GM18511 (cell line): ENCODE results near the gene PLA2G6.
"Not testable (repeated sequence)": the region's sequence is repeated elsewhere in the genome, so short reads cannot be mapped to it uniquely, and the experiment has no call there.

Experiments used
- ATAC-seq: cut with Tn5 transposase; IDR thresholded peaks from one replicate; pipeline ENCODE4 v1.9.1; 2021; ENCODE audit warnings: mild to moderate bottlenecking, moderate library complexity; ENCODE audit not compliant: unreplicated experiment

The PLA2G6 gene

DNA sequence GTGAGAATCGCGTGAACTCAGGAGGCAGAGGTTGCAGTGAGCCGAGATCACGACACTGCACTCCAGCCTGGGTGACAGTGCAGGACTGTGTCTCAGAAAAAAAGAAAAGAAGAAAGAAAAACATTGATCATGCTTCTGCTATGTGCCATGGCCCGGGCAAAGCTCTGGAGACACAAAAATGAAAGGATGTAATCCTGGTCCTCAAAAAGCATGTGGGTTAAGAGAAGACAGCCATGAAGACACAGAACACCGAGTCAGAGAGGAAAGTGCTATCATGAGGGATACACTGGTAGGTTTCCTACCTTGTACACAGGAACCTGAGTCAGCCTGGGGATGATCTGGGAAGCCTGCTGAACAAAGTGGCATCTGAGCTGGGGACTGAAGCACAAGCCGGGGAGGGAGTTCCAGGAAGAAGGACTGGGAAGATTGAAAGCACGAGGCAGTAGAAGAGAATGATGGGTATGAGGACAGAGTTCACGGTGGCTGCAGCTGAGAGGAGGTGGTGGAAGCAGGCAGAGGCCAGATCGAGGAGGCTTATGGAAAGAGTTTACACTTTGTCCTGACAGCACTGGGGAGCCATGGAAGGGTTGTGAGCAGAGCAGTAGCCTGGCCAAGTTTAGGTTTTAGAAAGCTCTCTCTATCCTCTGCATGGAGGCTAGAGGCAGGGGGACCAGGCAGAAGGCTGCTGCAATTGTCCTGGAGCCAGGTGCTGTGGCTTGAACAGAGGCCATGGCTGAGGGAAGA, 10.3 kb upstream of the PLA2G6 start:
- ATAC-seq: no peak

DNA sequence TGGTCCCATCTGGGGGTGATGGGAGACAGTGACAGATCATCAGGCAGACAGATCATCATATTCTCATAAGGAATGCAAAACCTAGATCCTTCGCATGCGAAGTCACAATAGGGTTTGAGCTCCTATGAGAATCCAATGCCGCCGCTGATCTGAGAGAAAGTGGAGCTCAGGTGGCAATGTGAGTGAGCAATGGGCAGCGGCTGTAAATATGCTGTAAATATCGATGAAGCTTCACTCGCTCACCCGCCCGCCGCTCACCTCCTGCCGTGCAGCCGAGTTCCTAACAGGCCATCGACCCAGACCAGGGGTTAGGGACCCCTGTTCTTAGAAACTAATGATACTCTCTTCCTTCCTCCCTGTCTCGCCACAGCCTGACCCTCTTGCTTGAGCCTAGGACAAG, 9.4 kb upstream of the PLA2G6 start:
- ATAC-seq: no peak

DNA sequence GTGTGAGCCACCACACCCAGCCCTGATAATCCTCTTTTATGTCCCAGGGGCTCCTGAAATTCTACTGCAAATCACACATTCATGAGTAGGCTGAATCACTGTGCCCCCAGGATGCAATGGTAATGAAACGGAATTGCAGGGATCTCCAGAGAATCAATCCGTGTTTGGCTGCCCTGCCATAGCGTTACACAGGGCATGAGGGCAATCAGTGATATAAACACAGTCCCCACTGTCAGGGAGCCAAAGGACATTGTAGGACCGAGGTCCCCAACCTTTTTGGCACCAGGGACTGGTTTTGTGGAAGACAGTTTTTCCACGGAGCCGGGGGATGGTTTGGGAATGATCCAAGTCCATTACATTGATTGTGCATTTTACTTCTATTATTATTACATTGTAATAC, 9.0 kb upstream of the PLA2G6 start:
- no peak for ATAC-seq

DNA sequence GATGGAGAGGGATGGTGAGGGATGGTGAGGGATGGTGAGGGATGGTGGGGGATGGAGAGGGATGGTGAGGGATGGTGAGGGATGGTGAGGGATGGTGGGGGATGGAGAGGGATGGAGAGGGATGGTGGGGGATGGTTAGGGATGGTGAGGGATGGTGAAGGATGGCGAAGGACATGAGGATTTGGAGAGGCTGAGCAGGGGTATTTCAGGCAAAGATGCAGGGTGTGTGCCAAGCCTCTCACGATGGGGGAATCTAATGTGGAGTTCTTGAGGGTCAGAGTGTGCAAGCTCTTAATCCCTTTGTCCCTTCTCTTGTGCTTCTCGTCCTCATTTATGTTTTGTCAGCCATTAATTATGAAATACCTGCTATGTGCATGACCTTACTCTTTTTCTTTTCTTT, 7.5 kb upstream of the PLA2G6 start:
- no peak for ATAC-seq

DNA sequence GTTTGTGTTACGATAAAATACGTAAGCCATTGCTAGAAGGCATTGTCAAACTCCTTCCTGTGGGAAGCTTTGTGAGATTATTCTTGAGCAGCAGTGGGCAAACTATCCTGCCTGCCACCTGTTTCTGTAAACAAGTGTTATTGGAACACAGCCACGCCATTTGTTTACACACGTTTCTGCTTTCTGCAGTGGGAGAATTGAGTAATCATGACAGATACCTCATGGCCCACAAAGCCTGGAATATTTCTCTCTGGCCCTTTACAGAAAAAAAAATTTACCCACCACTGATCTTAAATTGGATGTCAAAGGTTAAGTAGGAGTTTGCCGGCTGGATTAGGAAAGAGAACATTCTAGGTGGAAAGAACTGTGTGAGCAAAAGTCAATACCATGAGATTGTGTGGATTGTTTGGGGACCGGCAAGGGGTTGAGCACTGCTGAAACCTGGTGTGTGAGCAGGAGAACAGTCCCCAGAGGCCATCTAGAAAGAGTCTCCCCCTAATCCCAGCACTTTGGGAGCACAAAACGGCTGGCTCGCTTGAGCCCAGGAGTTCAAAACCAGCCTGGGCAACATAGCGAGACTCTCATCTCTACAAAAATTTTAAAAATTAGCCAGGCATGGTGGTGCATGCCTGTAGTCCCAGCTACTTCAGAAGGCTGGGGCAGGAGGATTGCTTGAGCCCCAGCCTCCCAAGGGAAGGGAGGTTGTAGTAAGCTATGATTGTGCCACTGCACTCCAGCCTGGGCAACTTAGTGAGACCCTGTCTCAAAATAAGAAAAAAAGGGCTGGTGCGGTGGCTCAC, 6.0 kb upstream of the PLA2G6 start:
- no peak for ATAC-seq

DNA sequence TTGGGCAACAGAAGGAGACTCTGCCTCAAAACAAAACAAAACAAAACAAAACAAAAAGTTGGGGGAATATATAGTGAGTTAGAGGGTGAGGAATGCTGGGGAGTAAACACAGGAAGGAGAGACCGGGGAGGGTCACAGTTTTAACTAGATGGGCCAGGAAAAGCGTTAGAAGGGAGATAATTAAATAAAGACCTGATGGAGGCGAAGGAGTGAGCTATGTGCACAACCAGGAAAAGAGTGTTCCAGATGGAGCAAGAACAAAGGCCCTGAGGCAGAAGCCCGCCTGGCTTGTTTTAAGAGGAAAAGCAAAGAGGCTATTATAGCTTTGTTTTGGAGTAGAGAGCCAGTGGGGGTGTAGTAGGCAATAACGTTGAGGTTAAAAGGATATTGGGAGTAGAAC, 4.8 kb upstream of the PLA2G6 start:
- ATAC-seq: no peak

DNA sequence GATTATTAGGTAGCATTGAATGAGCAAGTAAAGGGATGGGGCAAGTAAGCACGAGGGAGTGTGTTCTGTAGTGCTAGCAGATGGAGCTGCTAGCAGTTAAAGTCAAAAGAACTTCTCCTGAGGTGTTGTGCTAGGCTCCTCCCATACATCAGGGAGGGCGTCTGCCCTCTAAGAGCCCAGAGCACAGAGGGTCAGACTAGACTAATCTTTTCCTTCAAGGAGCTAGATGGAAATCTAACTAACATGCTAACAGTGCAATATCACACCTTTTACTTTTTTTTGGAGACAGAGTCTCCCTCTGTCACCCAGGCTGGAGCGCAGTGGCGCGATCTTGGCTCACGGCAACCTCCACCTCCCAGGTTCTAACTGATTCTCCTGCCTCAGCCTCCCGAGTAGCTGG, 3.2 kb upstream of the PLA2G6 start:
- no peak for ATAC-seq

DNA sequence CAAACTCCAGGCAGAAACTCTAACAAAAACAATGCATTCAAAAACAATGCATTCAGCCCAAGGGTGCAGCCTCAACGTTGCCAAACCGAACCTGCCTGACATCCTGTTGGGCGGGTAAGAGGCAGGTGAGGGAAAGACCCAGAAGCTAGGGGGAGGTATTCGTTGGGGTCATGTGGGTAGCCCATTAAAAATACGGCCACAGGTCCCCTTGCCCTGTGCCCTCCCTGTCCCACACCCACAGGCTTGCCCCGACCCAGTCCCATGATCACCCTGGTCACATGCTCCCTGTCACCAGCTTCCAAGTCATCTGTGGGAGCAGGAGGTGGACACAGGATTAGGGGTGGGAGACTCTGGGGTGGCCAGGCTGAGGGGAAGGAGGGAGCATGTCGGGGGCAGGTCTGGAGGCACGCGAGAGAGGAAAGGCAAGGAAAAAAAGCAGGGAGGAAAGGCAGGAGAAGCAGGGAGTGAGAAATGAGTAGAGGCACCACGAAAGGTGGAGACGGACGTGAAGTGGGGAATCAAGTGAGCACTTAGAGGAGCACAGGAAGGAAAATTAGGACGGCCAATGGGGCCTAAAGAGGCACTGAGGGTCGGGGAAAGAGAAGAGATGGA, 683 bp downstream of the PLA2G6 start:
- ATAC-seq: no peak

DNA sequence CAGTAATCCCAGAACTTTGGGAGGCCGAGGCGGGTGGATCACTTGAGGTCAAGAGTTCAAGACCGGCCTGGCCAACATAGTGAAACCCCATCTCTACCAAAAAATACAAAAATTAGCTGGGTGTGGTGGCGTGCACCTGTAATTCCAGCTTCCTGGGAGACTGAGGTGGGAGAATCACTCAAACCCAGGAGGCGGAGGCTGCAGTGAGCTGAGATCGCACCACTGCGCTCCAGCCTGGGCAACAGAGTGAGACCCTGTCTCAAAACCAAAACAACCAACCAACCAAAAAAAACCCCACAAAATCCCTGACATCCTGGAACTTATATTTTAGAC, 3.1 kb downstream of the PLA2G6 start:
- not testable (repeated sequence) for ATAC-seq

DNA sequence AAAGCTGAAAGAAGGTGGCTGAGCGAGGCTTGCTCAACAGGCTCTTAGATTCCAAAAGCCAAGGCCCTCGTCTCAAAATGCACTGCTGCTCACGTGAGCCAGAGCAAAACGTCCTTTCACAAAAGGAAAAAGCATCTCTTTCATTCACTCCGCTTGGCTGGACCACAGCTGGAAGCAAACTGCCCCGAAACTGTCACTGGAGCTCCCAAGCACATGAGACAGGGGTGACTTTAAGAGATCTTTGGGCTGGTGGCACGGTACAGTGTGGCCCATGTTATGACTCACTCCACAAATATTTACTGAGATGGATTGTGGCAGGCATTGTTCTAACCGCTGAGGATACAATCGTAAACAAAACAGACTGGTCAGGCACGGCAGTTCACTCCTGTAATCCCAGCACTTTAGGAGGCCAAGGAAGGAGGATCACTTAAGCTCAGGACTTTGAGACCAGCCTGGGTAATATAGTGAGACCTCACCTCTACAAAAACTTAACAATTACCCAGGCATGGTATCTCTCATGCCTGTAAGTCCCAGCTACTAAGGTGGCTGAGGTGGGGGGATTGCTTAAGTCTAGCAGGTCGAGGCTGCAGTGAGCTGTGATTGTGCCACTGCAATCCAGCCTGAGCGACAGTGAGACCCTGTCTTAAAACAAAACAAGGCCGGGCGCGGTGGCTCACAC, 3.6 kb downstream of the PLA2G6 start:
- no peak for ATAC-seq

DNA sequence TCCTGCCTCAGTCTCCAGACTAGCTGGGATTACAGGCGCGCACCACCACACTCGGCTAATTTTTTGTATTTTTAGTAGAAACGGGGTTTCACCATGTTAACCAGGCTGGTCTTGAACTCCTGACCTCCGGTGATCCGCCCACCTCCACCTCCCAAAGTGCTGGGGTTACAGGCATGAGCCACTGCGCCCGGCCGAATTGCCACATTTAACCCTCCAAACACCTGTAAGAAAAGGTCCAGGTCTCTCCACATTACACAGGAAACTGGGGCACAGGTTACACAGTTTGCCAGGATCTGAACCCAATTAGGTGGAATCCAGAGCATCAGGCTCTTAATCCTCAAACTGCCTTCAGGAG, 4.1 kb downstream of the PLA2G6 start:
- not testable (repeated sequence) for ATAC-seq

DNA sequence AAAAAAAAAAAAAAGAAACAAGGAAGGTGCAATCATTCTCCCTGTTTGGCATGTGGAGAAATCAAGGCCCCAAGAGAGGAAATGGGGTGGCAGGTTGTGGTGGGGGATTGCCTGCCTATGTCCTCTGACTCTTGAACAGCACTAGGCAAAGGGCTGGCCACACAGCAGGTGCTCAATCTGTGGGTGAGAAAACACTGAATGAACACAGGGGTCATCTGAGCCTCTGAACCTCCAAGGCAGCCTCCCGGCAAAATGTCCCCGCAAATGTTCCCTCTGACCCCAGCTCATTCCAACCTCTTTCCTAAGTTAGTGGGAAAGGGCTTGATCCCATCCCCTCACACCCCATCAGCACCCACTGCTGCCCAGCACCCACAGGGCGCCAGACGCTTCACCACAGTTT, 4.6 kb downstream of the PLA2G6 start:
- no peak for ATAC-seq

DNA sequence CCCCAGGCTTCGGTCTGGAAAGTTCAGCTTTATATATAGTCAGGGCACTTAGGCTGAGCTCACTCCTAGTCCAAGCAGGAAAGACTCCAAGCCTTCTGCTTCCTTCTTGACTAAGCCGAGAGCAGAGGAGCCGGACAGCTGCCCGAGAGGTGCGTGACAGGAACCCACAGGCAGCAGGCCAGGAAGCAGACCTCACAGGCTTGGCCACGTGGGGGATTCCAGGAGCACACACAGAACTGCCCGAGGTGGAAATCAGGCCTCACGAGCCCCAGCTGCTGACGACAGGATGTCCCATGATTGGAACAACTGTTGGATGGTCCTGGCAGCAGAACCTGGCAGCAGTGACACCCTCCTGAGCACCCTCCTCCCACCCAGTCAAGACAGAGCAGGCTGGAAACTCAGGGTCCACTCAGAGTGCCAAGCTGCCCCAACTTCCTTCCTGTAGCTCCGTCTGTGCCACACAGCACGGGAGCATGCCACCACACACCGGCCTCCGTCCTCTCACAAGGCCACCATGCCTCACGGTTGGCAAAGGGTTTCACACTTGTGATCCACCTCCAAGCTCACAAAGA, 5.4 kb downstream of the PLA2G6 start:
- no peak for ATAC-seq

DNA sequence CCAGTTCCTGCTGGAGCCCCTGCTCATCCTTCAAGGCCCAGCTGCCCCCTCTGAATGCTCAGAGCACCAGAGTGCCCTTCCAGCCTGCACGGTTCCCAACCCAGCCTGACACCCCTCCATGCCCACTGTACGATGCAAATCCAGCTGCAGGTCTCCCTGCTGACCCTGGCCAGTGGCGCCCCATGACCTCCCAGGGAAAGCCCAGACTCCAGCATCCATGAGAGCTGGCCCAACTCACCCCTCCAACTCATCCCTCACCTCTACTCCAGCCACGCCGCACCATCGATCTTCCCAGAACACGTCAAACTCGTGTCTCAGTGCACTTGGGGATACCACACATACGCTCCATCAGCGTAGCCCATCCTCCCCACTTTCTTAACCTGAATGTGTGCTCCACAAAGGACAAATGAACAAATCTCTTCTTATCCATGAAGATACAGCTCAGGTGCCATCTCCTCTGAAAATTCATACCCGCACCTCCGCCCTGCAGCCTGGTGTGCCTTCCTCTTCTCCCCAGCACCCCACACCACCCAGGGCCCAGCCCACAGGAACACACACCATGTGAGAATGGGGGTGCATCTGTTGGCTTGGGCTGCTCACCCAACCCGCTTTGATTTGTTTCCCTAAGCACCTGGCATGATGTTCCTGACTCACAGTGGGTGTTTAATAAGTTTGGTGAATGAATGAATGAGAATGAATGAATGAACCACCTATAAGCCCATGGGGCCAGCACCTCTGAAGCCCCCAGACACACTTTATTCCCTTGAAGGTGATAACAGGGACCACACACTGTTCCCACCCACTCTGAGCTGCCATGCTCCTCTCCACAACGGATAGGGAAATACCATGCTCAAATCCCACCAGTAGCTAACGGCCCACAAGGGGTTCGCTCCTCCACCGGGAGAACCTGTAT, 6.2 kb downstream of the PLA2G6 start:
- ATAC-seq: no peak

DNA sequence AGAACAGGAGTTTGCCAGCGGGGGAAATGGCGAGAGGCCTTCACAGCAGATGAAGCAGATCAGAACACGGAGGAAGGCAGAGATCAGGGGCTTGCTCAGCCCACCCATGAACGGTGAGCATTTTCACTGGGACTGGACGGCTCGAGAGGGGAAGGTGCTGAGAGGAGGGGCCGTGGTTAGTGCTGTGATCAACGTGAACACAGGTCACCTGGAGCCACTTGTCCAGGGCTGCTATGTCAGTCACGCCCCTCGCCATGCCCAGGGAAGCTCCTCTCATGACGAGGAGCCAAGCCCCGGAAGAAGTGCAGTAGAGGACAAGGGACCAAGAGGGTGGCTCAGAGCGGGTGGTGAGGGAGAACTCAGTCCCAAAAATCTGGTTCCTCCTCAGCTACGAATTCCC, 7.0 kb downstream of the PLA2G6 start:
- ATAC-seq: no peak

DNA sequence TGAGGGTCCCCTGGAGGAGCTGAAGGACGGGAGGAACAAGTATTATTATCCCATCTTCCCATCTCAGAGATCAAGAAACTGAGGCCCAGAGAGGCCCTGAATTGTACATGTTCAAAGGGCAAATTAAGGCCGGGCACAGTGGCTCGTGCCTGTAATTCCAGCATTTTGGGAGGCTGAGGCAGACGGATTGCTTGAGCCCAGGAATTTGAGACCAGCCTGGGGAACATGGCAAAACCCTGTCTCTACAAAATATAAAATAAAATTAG, 8.1 kb downstream of the PLA2G6 start:
- no peak for ATAC-seq

DNA sequence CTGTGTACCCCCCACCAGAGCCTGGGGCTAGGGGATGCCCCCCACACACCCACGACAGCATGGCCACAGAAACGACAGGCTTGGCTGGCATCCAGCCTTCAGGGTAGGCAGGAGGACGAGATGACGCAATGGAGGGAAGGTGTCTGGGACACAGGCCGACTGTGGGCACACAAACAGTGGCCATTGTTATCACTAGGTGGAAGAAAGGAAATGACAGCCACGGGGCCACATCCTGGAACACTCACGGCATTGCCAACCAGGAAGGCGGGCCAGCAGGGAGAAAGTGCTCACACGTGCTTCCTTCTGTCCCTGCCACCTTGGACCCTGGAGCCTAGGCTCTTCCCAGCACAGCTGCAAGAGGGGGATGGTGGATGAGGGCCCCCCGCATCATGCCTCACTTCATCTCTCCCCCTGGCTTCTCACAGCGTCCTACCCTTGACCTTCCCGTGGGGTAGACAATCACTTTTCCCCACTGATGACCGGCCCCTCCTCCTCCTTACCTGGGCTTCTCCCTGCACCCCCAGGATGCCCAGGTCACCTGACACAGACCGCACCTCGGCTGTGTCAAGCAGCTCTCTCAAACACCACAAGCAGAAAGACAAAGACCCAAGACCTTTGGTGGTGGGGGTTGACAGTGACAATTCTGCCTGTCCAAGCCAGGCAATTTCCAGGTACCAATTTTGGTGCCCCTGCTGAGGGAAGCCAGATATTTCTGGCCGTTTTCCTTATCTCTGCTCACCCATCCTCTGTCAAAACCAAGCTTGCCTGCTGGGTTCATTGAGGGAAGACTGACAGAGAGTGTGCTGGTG, 8.6 kb downstream of the PLA2G6 start:
- no peak for ATAC-seq

DNA sequence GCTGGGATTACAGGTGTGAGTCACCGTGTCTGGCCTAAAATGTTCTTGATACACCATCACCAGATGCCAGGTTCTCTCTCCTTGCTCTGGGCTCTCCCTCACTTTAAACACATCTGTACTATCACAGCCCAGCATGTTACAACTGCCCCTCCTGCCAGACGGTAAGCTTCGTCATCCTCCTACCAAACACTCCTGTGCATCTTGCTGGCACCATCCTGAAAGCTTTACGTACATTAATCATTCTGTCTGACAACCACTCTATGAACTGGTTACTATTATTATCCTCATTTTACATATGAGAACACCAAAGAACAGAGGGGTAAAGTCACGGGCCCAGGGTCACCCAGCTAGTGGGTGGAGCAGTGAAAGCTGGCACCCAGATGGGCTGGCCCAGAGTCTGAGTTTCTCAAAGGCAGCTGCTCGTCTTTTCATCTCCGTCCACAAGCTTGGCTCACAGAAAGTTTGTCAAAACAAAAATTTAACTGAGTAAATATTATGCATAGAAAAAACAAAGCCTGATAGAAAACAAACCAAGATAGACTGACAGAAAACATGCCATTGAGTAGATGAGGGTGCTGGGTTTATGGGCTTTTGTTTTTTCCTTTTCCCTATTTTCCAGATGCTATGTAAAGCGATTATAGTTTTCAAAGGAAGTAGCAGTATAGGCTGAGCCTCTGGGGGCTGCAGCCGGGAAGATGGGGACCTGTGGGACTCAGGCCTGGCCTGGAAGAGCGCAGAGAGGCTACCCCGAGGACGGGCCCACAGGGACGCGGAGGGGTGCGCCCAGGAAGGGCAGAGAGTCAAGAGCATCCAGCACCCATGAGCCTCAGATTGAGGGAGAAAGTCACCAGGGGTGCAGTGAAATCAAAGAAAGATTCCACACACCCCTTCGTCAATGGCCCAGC, 9.5 kb downstream of the PLA2G6 start:
- ATAC-seq: no peak

DNA sequence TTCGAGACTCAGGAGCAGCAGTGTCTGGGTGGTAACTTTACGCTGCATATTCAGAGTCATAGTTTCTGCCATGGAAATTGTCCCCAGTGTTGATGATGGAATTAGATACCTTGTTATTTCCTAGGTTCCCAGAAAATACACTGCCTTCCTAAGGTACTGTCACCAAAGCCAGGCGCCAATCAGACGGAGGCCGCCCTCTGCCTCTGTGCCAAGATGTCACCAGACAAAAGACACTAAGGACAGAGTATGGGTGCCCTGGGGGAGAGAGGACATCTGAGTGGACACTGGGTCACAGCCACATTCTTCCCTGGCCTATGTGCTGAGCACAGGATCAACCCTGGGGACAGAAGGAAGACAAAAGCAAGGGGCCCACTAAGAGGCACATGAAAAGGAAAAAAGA, 11.2 kb downstream of the PLA2G6 start:
- ATAC-seq: no peak
